GM12892 (cell line): ENCODE data around the gene DIP2B.

Experiments used
- POLR2AphosphoS5 ChIP-seq: IDR thresholded peaks from 2 replicates; pipeline ENCODE4 v1.6.1; 2011; ENCODE audit warnings: low read depth, low read length, control low read depth
- TAF1 ChIP-seq: IDR thresholded peaks from 2 replicates; pipeline ENCODE4 v1.6.1; 2011; ENCODE audit warnings: low read depth, mild to moderate bottlenecking, control low read depth, low read length, borderline replicate concordance

DNA sequence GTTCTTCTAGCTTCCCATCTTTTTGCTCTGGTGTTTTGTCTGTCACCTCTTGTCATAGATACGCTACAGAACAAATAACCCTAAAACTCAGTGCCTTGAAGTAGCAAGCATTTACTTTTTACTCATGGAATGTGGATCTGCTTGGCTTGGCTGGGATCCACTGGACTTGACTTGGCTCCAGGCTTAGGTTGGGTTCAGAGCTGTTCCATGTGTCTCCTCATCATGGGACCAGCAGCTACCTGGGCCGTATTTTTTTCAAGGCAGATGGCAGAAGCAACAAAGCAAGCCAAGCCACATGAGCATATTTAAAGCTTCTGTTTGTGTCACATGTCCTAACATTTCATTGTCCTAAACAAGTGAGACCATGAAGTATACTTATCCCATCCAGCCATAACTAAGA is 210.4 kb downstream of the DIP2B start:
- TF ChIP-seq POLR2AphosphoS5 (no peak), TAF1 (no peak)
